Stimulated activated CD4-positive, alpha-beta T cell treated with anti-CD3 and anti-CD28 coated beads, Interleukin-4, amount 100 ng/mL, for 48 hours (primary cell): ENCODE measurements around the gene VPS9D1.
A peak's percentile ranks its signal among the peaks of the same experiment; 100 is the strongest.

Source experiments
- DNase-seq, 2 donors: peaks; one replicate each; pipeline ENCODE4 v3.0.0-alpha.2; 2020; ENCODE audit warnings: low read depth in 2 of 2

VPS9D1 gene, protein sequence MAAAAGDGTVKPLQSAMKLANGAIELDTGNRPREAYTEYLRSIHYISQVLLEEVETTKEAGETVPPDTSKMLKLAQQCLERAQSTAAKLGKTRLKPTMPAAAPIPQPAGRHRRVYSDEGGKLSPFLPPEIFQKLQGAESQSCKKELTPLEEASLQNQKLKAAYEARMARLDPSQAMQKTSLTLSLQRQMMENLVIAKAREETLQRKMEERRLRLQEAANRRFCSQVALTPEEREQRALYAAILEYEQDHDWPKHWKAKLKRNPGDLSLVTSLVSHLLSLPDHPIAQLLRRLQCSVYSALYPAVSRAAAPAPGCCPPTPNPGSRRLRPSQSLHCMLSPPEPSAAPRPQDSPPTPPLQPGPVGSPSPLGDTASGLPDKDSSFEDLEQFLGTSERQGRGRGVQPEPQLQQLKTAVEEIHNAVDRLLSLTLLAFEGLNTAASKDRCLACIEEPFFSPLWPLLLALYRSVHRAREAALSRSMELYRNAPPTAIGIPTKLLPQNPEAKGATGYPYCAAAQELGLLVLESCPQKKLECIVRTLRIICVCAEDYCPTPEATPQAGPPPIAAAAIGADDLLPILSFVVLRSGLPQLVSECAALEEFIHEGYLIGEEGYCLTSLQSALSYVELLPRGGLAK

DNA sequence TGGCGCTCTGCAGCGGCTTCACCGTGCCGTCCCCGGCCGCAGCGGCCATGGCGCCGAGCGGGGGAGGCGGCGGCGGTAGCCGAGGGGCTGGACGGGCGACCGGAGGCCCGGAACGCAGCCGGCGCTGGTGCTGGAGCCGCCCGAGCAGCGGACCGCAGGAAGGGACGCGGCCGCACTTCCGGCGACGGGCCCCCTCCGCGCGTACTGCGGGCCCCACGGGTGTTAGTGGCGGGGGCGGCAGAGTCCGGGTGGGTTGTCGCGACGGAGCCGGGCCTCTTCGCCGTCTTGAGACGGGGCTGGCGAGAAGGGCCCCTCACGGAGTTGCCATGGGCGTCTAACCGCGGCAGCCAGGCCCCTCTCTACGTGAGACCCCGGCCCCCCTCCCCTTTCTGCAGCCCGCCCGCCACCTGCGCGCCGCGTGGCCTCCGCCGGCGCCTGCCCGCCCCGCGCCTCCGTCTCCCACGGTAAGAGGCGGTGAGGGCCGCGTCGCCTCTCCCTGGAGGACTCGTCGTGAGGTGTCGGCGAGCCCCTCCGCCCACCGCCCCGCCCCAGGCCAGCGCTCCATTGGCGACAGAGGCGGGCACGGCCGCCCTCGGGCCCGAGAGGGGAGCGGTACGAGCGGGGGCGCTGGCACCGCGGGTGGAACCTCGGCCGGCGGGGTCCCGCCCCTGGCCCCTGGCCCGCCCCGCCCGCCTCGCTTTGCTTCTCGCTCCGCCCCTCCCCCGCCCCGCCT is at the start of gene VPS9D1, which contains the start of gene ZNF276:
Gene VPS9D1 (minus strand): TSS at position 86 of the 733 bp plus-strand sequence. CDS start 37 bp downstream, at position 49.
Gene ZNF276 (plus strand): TSS at position 725 of the 733 bp plus-strand sequence. CDS start 104 bp downstream, outside the sequence.
- DNase-seq, result peak; percentile 85

DNA sequence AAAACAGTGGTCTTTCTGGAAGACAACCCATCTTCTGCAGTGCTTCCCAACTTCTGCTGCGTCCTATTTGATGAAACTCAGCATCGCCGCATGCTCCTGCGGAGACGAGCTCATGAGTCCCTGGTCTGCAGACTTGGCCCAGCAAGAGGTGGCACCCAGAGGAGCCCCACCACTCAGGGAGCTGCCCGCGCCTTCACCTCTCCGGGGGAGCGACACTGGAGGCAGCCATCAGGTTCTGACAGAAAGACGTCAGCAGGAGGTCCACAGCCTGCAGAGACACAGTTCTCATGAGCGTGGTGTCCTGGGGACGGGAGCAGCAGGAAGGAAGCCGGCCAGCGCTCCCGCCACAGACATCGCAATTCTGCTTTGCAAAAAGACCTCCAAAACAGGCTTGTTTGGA is 49.7 kb upstream of the VPS9D1 start:
- no peak for DNase-seq

- DNase-seq, result no peak
Measured at GRCh38 chr16:89765292-89765830, 44.7 kb upstream of the VPS9D1 start.

GRCh38 chr16:89764711-89765201 is 44.1 kb upstream of the VPS9D1 start:
- DNase-seq, result peak in 1 of 2 donors; percentile 28

DNA sequence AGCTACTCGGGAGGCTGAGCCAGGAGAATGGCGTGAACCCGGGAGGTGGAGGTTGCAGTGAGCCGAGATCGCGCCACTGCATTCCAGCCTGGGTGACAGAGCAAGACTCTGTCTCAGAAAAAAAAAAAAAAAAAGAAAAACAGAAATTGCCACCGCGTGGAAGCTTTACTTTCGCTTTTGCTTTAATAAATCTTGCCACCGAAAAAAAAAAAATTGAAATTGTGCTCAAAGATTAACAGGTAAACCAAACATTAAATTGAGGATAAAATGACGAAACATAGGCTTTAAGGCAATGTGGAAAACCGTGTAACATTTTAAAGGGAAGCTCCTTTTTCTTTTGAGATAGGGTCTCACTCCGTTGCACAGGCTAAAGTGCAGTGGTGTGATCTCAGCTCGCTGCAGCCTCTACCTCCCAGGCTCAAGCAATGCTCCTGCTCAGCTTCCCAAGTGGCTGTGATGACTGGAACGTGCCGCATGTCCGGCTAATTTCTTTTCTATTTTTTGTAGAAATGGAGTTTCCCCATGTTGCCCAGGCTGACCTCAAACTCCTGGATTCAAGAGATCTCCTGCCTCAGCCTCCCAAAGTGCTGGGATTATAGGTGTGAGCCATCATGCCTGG is 40.7 kb upstream of the VPS9D1 start:
- DNase-seq, result no peak

DNA sequence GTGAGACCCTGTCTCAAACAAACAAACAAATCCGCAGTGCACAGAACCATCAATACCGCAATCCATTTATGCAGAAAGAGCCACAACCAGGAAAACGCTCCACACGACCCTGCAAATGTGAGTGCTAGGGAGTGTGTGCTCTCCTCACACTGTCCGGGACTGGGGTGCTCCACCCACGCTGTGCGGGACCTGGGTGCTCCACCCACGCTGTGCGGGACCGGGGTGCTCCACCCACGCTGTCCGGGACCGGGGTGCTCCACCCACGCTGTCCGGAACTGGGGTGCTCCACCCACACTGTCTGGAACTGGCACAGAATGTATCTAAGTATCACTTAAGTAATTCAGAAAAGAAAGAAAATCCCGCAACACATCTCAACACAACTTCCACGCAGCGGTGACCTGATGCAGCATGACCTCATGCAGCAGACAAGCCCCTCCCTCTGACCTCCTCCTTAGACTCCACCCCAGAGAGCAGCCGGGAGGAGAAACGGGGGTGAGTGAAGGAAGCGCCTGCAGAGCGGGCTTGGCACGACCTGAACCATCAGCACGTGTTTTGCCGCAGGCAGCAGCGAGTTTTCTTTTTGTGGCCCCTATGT is 39.1 kb upstream of the VPS9D1 start:
- DNase-seq, result no peak

DNA sequence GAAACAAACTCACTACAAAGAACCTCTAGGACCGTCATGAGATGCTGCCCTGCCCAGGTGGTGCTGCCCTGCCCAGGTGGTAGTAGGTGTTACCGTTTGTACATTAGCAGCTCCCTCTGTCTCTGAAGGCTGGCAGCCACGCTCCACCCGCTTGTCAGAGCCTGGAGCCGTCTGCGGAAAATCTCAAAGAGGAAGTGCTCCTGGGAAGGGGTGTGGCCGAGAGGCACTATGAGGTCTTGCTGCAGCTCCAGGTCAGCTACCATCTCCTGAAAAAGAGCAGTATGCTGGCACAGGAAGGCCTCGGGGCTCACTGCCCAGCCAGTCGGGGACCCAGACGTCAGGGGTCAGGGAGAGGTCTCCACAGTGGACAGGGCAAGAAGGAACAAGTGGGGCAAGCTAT is 28.9 kb upstream of the VPS9D1 start:
- DNase-seq, result no peak

DNA sequence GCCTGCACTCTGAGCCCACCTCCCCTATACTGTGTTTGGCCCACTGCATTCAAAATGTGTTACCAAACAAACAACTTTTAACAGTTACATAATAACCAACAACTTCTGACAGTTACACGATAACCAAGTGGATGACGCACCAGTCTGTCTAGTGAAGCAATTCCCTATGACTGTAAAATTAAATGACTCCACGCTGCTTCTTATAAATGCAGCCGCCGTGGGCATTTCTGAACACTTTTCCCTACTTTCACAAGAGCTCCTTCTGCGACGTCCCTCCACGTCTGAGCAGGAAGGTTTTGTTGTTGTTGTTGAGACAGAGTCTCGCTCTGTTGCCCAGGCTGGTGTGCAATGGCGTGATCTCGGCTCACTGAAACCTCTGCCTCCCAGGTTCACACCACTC is 28.2 kb upstream of the VPS9D1 start:
- no peak for DNase-seq

DNA sequence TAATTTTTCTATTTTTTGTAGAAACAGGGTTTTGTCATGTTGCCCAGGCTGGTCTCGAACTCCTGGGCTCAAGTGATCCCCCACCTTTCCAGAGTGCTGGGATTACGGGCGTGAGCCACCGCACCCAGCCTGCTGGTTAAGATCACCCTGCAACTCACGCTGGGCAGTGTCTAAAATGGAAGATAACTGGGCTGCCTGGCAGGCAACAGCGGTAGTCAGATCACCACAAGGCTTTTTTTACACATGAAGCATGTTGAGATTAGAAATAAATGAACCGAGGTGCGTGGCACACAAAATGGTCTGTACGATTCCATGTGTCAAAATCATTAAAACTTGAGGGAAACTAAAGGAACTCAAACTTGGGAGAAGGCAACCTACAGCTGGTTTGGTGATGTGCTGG is 27.4 kb upstream of the VPS9D1 start:
- DNase-seq, result no peak

- no peak for DNase-seq
Measured at GRCh38 chr16:89746043-89746442, 25.3 kb upstream of the VPS9D1 start.

DNA sequence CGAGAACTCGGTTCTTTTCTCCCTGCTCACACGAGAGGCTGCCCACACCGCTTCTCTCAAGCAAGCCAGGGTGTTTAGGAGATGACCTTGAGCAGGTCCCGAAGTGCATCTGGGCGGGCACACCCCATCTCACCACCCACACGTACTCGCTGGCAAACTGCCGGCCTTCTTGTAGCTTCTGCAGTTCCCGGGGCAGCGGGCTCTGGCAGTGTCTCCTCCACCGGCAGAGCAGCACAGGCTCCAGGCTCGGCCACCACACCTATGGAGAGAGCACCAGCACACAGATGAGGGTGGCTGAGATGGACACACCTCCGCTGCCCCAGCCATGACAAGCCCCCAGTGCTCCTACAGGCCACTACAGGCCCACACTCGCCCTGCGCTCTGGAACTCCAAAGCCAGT is 24.1 kb upstream of the VPS9D1 start:
- DNase-seq, result no peak

DNA sequence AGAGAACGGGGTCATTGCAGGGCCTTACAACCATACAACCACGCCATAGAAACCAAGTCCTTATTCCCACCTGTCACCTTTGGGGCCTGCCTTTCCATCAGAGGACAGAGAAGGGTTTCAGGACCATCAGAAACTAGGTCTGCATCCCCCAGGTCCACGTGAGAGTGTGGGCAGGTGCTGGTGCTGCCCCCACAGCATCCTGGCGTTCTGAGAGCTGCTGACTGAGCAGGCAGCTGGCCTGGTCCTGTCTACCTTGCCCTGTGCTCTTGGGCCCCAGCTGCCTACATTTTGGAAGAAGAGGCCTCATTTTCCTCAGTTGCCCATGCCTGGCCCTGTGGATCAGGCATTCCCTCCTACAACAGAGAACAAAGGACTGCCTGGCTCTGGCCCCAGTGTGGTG is 22.2 kb upstream of the VPS9D1 start:
- no peak for DNase-seq

DNA sequence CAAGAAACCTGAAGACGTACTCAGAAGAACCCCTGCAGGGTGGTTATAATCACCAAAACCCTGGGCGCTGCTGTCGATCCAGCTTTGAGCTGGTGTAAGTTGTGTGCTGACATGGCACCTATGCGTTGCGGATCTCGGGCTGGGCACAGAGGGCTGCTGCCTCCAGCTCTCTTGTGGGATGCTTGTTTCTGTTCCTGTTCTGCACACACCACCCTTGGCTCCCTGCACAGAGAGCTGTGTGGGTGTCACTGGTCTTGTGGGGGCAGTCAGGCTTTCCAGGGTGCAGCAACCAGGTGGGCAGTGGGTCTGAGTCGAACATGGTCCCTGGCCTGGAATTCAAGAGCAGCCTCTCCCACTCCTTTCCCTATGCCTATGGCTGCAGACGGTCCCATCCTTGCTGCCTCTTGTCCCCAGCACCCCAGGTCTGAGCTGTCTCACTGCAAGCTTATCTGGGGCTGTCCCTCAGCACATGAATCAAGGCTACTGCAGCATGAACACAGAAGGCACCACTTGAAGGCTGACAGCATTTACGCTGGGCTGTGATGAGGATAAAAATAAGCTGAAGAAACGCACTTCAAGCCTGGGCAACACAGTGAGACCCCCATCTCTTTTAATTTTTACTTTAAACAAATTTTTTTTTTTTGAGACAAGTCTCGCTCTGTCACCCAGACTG is 20.8 kb upstream of the VPS9D1 start:
- no peak for DNase-seq

- no peak for DNase-seq
Measured at GRCh38 chr16:89739383-89739782, 18.7 kb upstream of the VPS9D1 start.

- DNase-seq, result no peak
Measured at GRCh38 chr16:89738538-89739317, 18.0 kb upstream of the VPS9D1 start.

GRCh38 chr16:89738072-89738377 is 17.3 kb upstream of the VPS9D1 start:
- DNase-seq, result no peak

DNA sequence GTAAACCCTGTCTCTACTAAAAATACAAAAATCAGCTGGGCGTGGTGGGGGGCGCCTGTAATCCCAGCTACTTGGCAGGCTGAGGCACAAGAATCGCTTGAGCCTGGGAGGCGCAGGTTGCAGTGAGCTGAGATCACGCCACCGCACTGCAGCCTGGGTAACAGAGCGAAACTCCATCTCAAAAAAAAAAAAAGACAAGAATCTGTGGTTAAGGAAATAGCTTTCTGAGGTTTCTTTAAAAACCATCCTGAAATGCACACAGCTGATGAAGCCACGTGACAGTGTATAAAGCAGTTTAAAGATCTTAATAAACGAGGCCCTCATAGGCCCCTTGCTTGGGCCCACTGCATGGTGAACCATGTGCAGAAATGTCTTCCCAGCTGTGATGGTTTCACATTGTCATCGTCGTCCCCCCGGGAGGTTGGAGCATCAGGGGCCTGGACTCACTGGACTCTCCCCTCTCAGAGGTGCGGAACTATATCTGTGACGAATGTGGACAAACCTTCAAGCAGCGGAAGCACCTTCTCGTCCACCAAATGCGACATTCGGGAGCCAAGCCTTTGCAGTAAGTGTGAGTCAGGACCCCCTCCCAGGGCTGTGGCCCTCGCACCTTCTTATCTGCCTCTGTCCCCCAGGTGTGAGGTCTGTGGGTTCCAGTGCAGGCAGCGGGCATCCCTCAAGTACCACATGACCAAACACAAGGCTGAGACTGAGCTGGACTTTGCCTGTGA is 16.8 kb upstream of the VPS9D1 start:
- no peak for DNase-seq

DNA sequence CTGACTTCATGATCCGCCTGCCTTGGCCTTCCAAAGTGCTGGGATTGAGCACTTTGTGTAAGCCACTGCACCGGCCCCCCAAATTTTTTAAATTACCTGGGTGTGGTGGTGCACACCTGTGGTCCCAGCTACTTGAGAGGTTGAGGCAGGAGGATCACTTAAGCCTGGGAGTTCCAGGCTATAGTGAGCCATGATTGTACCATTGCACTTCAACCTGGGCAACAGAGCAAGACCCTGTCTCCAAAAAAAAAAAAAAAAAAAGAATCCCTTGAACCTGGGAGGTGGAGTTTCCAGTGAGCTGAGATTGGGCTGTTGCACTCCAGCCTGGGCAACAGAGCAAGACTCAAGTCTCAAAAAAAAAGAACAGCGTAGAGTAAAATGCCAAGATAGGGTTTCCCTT is 15.9 kb upstream of the VPS9D1 start:
- no peak for DNase-seq

GRCh38 chr16:89733792-89734191 is 13.1 kb upstream of the VPS9D1 start:
- DNase-seq, result no peak
